Astrocyte (in vitro differentiated cells and primary cell): ENCODE results near the gene C21orf91.

Source experiments
- EZH2 ChIP-seq: IDR thresholded peaks from 2 replicates; pipeline ENCODE4 v1.6.1; 2012; ENCODE audit warnings: mild to moderate bottlenecking, low read length, inconsistent platforms; ENCODE audit not compliant: insufficient read depth
- TF ChIP-seq, protein P1 (sequence below): IDR thresholded peaks from 2 replicates; pipeline ENCODE4 v1.5.1; 2011; ENCODE audit warnings: low read depth, mild to moderate bottlenecking, inconsistent platforms, low read length, moderate library complexity; ENCODE audit not compliant: insufficient read depth

DNA sequence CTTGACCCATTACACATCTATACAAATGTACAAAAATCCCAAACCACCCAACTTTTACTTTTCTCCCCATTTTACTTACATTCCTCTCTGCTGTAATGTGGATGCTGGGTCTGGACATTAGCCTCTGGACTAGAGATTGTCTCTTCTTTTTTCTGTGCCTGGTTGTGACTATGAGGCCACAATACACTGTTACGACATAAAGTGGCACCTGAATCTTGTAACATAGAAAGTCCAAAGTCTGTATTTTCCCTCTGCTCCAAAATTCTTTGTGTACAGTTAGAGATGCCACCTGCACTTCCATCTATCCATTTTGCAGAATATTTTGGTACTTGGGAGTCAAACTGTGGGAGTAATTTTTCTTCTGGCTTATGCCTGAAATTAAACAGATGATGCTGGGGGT, 22.7 kb downstream of the C21orf91 start:
- TF ChIP-seq, protein P1, sequence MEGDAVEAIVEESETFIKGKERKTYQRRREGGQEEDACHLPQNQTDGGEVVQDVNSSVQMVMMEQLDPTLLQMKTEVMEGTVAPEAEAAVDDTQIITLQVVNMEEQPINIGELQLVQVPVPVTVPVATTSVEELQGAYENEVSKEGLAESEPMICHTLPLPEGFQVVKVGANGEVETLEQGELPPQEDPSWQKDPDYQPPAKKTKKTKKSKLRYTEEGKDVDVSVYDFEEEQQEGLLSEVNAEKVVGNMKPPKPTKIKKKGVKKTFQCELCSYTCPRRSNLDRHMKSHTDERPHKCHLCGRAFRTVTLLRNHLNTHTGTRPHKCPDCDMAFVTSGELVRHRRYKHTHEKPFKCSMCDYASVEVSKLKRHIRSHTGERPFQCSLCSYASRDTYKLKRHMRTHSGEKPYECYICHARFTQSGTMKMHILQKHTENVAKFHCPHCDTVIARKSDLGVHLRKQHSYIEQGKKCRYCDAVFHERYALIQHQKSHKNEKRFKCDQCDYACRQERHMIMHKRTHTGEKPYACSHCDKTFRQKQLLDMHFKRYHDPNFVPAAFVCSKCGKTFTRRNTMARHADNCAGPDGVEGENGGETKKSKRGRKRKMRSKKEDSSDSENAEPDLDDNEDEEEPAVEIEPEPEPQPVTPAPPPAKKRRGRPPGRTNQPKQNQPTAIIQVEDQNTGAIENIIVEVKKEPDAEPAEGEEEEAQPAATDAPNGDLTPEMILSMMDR, result no peak
- TF ChIP-seq EZH2, result no peak
